NCI-H524 treated with DMSO at 0.1 percent for 48 hours (cell line): ENCODE data around the gene FOXN4.
A peak's percentile ranks its signal among the peaks of the same experiment; 100 is the strongest.

Experiments
- DNase-seq: peaks from one replicate; lab custom pipeline; 2025; lab: John Stamatoyannopoulos, UW

FOXN4 gene

GRCh38 chr12:109305547-109305946, 3.5 kb downstream of the FOXN4 start:
- DNase-seq = no peak

GRCh38 chr12:109304485-109304884, 4.6 kb downstream of the FOXN4 start:
- no peak for DNase-seq

GRCh38 chr12:109302770-109303169, 6.3 kb downstream of the FOXN4 start:
- DNase-seq = no peak

GRCh38 chr12:109302358-109302757, 6.7 kb downstream of the FOXN4 start:
- no peak for DNase-seq

GRCh38 chr12:109301643-109302168, 7.4 kb downstream of the FOXN4 start:
- no peak for DNase-seq

GRCh38 chr12:109299849-109300248, 9.2 kb downstream of the FOXN4 start:
- no peak for DNase-seq

- DNase-seq = no peak
Measured at GRCh38 chr12:109296431-109296830, 12.7 kb downstream of the FOXN4 start.

- no peak for DNase-seq
Measured at GRCh38 chr12:109295764-109296425, 13.2 kb downstream of the FOXN4 start.

GRCh38 chr12:109294286-109294796, 14.7 kb downstream of the FOXN4 start:
- DNase-seq = no peak

- DNase-seq = no peak
Measured at GRCh38 chr12:109293106-109293505, 16.0 kb downstream of the FOXN4 start.

- no peak for DNase-seq
Measured at GRCh38 chr12:109292342-109292711, 16.8 kb downstream of the FOXN4 start.

GRCh38 chr12:109291521-109292341, 17.4 kb downstream of the FOXN4 start:
- peak; percentile 86 for DNase-seq

- no peak for DNase-seq
Measured at GRCh38 chr12:109291117-109291516, 18.0 kb downstream of the FOXN4 start.

- DNase-seq = no peak
Measured at GRCh38 chr12:109290061-109290460, 19.0 kb downstream of the FOXN4 start.

- peak; percentile 73 for DNase-seq
Measured at GRCh38 chr12:109289551-109289950, 19.5 kb downstream of the FOXN4 start.

- DNase-seq = no peak
Measured at GRCh38 chr12:109289004-109289403, 20.1 kb downstream of the FOXN4 start.

GRCh38 chr12:109288571-109288970, 20.5 kb downstream of the FOXN4 start:
- no peak for DNase-seq

- DNase-seq = no peak
Measured at GRCh38 chr12:109287811-109288469, 21.1 kb downstream of the FOXN4 start.

- no peak for DNase-seq
Measured at GRCh38 chr12:109287181-109287580, 21.9 kb downstream of the FOXN4 start.

GRCh38 chr12:109286652-109287051, 22.4 kb downstream of the FOXN4 start:
- DNase-seq = no peak

- no peak for DNase-seq
Measured at GRCh38 chr12:109286252-109286651, 22.8 kb downstream of the FOXN4 start.

GRCh38 chr12:109284392-109284791, 24.7 kb downstream of the FOXN4 start:
- DNase-seq = no peak

- DNase-seq = no peak
Measured at GRCh38 chr12:109281452-109281851, 27.6 kb downstream of the FOXN4 start.
